HepG2 (cell line): ENCODE measurements around the gene MTIF3. TPM values are rescaled to one million over a fixed set of nuclear protein-coding genes. Genes with fewer than 3 reads are reported as not detected.

Experiments used
- ARID4A ChIP-seq: sonication (generic); formaldehyde crosslinking; IDR thresholded peaks from 2 replicates; pipeline ENCODE4 v1.5.0; 2020; ENCODE audit warnings: mild to moderate bottlenecking, missing genetic modification reagents, borderline replicate concordance
- CC2D1A ChIP-seq: sonication (generic); formaldehyde crosslinking; IDR thresholded peaks from 2 replicates; pipeline ENCODE4 v1.8.1; 2023; ENCODE audit warnings: mild to moderate bottlenecking, missing genetic modification reagents
- CSRNP1 ChIP-seq: sonication (generic); formaldehyde crosslinking; IDR thresholded peaks from 2 replicates; pipeline ENCODE4 v1.8.1; 2023; ENCODE audit warnings: mild to moderate bottlenecking, missing genetic modification reagents
- DR1 ChIP-seq: sonication (generic); formaldehyde crosslinking; IDR thresholded peaks from 2 replicates; pipeline ENCODE4 v1.8.0; 2021; ENCODE audit warnings: mild to moderate bottlenecking, missing genetic modification reagents, inconsistent platforms
- FOXK1 ChIP-seq: sonication (generic); formaldehyde crosslinking; IDR thresholded peaks from 2 replicates; pipeline ENCODE4 v1.4.0; 2020; ENCODE audit warnings: low read depth, missing genetic modification reagents, borderline replicate concordance
- GABPB1 ChIP-seq: IDR thresholded peaks from 2 replicates; pipeline ENCODE4 v1.6.1; 2016; ENCODE audit warnings: mild to moderate bottlenecking, missing genetic modification reagents, moderate library complexity, missing compliant biosample characterization
- HNRNPL ChIP-seq: fragments of 200-400 bp; formaldehyde crosslinking; IDR thresholded peaks from 2 replicates; pipeline ENCODE4 v1.6.1; 2017; ENCODE audit warnings: mild to moderate bottlenecking, low read depth, low read length
- MAF1 ChIP-seq: sonication (generic); formaldehyde crosslinking; IDR thresholded peaks from 2 replicates; pipeline ENCODE4 v1.5.0; 2020; ENCODE audit warnings: missing genetic modification reagents, borderline replicate concordance
- MYPOP ChIP-seq: sonication (generic); formaldehyde crosslinking; IDR thresholded peaks from 2 replicates; pipeline ENCODE4 v1.8.1; 2023; ENCODE audit warnings: mild to moderate bottlenecking, moderate library complexity, missing genetic modification reagents
- NFRKB ChIP-seq: fragments of 450-650 bp; IDR thresholded peaks from 2 replicates; pipeline ENCODE4 v1.6.1; 2017
- PREB ChIP-seq: sonication (generic); formaldehyde crosslinking; IDR thresholded peaks from 2 replicates; pipeline ENCODE4 v1.4.0; 2020; ENCODE audit warnings: missing genetic modification reagents
- SALL1 ChIP-seq: sonication (generic); formaldehyde crosslinking; IDR thresholded peaks from 2 replicates; pipeline ENCODE4 v1.8.0; 2022; ENCODE audit warnings: mild to moderate bottlenecking, missing genetic modification reagents
- SPEN ChIP-seq: sonication (generic); formaldehyde crosslinking; IDR thresholded peaks from 2 replicates; pipeline ENCODE4 v1.5.1; 2020; ENCODE audit warnings: low read depth, mild to moderate bottlenecking, missing genetic modification reagents
- SYNCRIP ChIP-seq: fragments of 200-400 bp; formaldehyde crosslinking; IDR thresholded peaks from 2 replicates; pipeline ENCODE4 v1.6.1; 2018; ENCODE audit warnings: mild to moderate bottlenecking, low read depth, low read length; ENCODE audit not compliant: insufficient read depth
- TIGD3 ChIP-seq: sonication (generic); formaldehyde crosslinking; IDR thresholded peaks from 2 replicates; pipeline ENCODE4 v1.5.1; 2020; ENCODE audit warnings: mild to moderate bottlenecking, missing genetic modification reagents, borderline replicate concordance
- ZBTB25 ChIP-seq: IDR thresholded peaks from 2 replicates; pipeline ENCODE4 v1.6.1; 2018; ENCODE audit warnings: missing genetic modification reagents
- ZNF292 ChIP-seq: sonication (generic); formaldehyde crosslinking; IDR thresholded peaks from 2 replicates; pipeline ENCODE4 v1.8.1; 2022; ENCODE audit warnings: mild to moderate bottlenecking, low read depth, missing genetic modification reagents, borderline replicate concordance
- polyA plus RNA-seq, 8 experiments: library from polyadenylated mRNA; depleted of rRNA in 3 of 8; stranded (reverse) in 7 of 8; unstranded in 1 of 8; fragments of >200 nt; fragmentation: Illumina TruSeq in 4 of 8; extraction: Trizol in 4 of 8; gene quantifications; 2 replicates each; pipeline versions ENCODE4 v1.2.1 to v1.2.3, GENCODE V29; 2011 to 2016; ENCODE audit warnings: low read depth in 4 of 8, missing spikeins in 1 of 8, mixed read lengths in 1 of 8; ENCODE audit not compliant: insufficient read depth in 1 of 8
- total RNA-seq, 5 experiments: library from RNA; depleted of rRNA; stranded (reverse); fragments of >200 nt; fragmentation: Illumina TruSeq; extraction: Trizol; gene quantifications; 2 replicates each; pipeline ENCODE4 v1.2.3, GENCODE V29; 2016; ENCODE audit warnings: low read depth in 1 of 5

The MTIF3 gene
- total and polyA plus RNA-seq, 2 of the 13 experiments (the other 11 are each of a cell fraction or from before 2014, with no cell fraction given) = 33.7 to 40.6 TPM

GRCh38 chr13:27424246-27425157, 25.9 kb downstream of the MTIF3 start, which contains the start of gene GTF3A (continued):
- TF ChIP-seq ARID4A (CRISPR knock-in tag) = peak; percentile 94
- TF ChIP-seq NFRKB = no peak
- TF ChIP-seq DR1 = peak; percentile 30; the same call in 1 of the 2 replicates
- TF ChIP-seq ZNF292 (CRISPR knock-in tag) = peak; percentile 41; the same call in 1 of the 2 replicates
- peak; percentile 66; the same call in 1 of the 2 replicates for TF ChIP-seq SPEN (CRISPR knock-in tag)
- no peak; the same call in 1 of the 2 replicates for TF ChIP-seq ZBTB25 (CRISPR knock-in tag)
- TF ChIP-seq CSRNP1 (CRISPR knock-in tag) = peak; percentile 85
- no peak for TF ChIP-seq SYNCRIP
- 0 out of 2 replicates have a peak, but pooled peaks have one; percentile 56 for TF ChIP-seq CC2D1A (CRISPR knock-in tag)
- no peak for TF ChIP-seq MAF1 (CRISPR knock-in tag)
- no peak for TF ChIP-seq PREB (CRISPR knock-in tag)
- peak; percentile 86 for TF ChIP-seq GABPB1
- TF ChIP-seq TIGD3 = no peak
- TF ChIP-seq SALL1 (CRISPR knock-in tag) = peak; percentile 94
- TF ChIP-seq HNRNPL = no peak
- TF ChIP-seq MYPOP = peak; percentile 63; the same call in 1 of the 2 replicates
- TF ChIP-seq FOXK1 (CRISPR knock-in tag) = no peak
